Tibial artery (tissue), 4 donors: ENCODE measurements around the gene GRPEL1.

Experiments used
- DNase-seq, 2 donors: peaks; one replicate each; pipeline ENCODE4 v3.0.0-alpha.2; 2019
- H3K27ac ChIP-seq, 2 donors: fragments of 200-600 bp; sonication (generic) in 1 of 2; 1 replicate in 1 of 2; 2 replicates in 1 of 2; pipeline ENCODE4 v1.5.1; 2018 to 2019; ENCODE audit warnings: mild to moderate bottlenecking in 1 of 2
- H3K27me3 ChIP-seq, 2 donors: fragments of 200-600 bp; sonication (generic) in 1 of 2; one replicate each; pipeline versions ENCODE4 v1.5.1 to v1.6.0; 2016 to 2019
- H3K36me3 ChIP-seq, 3 donors: fragments of 200-600 bp; sonication (generic) in 2 of 3; one replicate each; pipeline ENCODE4 v1.5.1; 2016 to 2019; ENCODE audit warnings: mild to moderate bottlenecking in 2 of 3
- H3K4me1 ChIP-seq, 4 donors: fragments of 200-600 bp; sonication (generic) in 2 of 4; 1 replicate in 3 of 4; 2 replicates in 1 of 4; pipeline ENCODE4 v1.5.1; 2016 to 2019
- H3K4me3 ChIP-seq, 2 donors: fragments of 200-600 bp; sonication (generic) in 1 of 2; 1 replicate in 1 of 2; 2 replicates in 1 of 2; pipeline ENCODE4 v1.5.1; 2018 to 2019; ENCODE audit warnings: mild to moderate bottlenecking in 2 of 2
- H3K9me3 ChIP-seq, 3 donors: fragments of 200-600 bp; sonication (generic) in 1 of 3; one replicate each; pipeline ENCODE4 v1.5.1; 2016 to 2019
- CTCF ChIP-seq, 2 experiments: fragments of 200-600 bp in 1 of 2; fragments of 450-650 bp in 1 of 2; IDR thresholded peaks; one replicate each; pipeline ENCODE4 v1.5.1; 2017 to 2019; ENCODE audit warnings: antibody characterized with exemption in 2 of 2, mild to moderate bottlenecking in 1 of 2, moderate library complexity in 1 of 2
- intact Hi-C: fragments of 100-400 bp; cut with DNase I; formaldehyde crosslinking; loops from one replicate; pipeline ENCODE4 v1.15.0; 2023; ENCODE audit warnings: low total_unique reads

The GRPEL1 gene

GRCh38 chr4:7029212-7029611 is 38.7 kb downstream of the GRPEL1 start:
- no peak overlapping the region for H3K27ac ChIP-seq
- no peak for DNase-seq

GRCh38 chr4:7027913-7028312 is 40.0 kb downstream of the GRPEL1 start:
- Histone ChIP-seq H3K9me3 (no peaks in the 10 kb centered on the region), H3K4me1 (no peaks in the 10 kb centered on the region), H3K27me3 (no peaks in the 10 kb centered on the region), H3K36me3 (peaks cover 37 to 94% (median 60%) of the 10 kb centered on the region in 3 donors), H3K27ac (no peak overlapping the region), H3K4me3 (no peak overlapping the region)
- intact Hi-C loops, result no loop called here
- TF ChIP-seq CTCF (IDR thresholded peaks at IDR 0.05), result no peak
- DNase-seq, result no peak

More at GRCh38 chr4:7029212-7029611, 38.7 kb downstream of the GRPEL1 start:
- no peaks in the 10 kb centered on the region for H3K4me1 ChIP-seq
- no peak overlapping the region for H3K4me3 ChIP-seq
- H3K27me3 ChIP-seq, result no peaks in the 10 kb centered on the region
- H3K9me3 ChIP-seq, result no peaks in the 10 kb centered on the region
- H3K36me3 ChIP-seq, result peaks cover 29 to 84% (median 52%) of the 10 kb centered on the region in 3 donors
- intact Hi-C loops, result no loop called here
- no peak for TF ChIP-seq CTCF (IDR thresholded peaks at IDR 0.05)

GRCh38 chr4:7027284-7027683 is 40.6 kb downstream of the GRPEL1 start:
- no peak for DNase-seq
- Histone ChIP-seq H3K4me3 (no peak overlapping the region), H3K27ac (no peak overlapping the region), H3K36me3 (peaks cover 37 to 94% (median 59%) of the 10 kb centered on the region in 3 donors), H3K27me3 (no peaks in the 10 kb centered on the region), H3K9me3 (no peaks in the 10 kb centered on the region), H3K4me1 (no peaks in the 10 kb centered on the region)
- TF ChIP-seq CTCF (IDR thresholded peaks at IDR 0.05), result no peak
- intact Hi-C loops, result no loop called here

GRCh38 chr4:7026107-7026506 is 41.8 kb downstream of the GRPEL1 start:
- Histone ChIP-seq H3K27me3 (no peaks in the 10 kb centered on the region), H3K27ac (no peak overlapping the region), H3K4me1 (no peaks in the 10 kb centered on the region), H3K36me3 (peaks cover 27 to 93% (median 59%) of the 10 kb centered on the region in 3 donors), H3K4me3 (no peak overlapping the region), H3K9me3 (no peaks in the 10 kb centered on the region)
- no peak for TF ChIP-seq CTCF (IDR thresholded peaks at IDR 0.05)
- no peak for DNase-seq
- intact Hi-C loops, result no loop called here

- DNase-seq, result no peak
- peaks cover 17 to 93% (median 54%) of the 10 kb centered on the region in 3 donors for H3K36me3 ChIP-seq
- intact Hi-C loops, result no loop called here
- no peak overlapping the region for H3K27ac ChIP-seq
- no peak for TF ChIP-seq CTCF (IDR thresholded peaks at IDR 0.05)
- no peaks in the 10 kb centered on the region for H3K4me1 ChIP-seq
- H3K9me3 ChIP-seq, result no peaks in the 10 kb centered on the region
- no peak overlapping the region for H3K4me3 ChIP-seq
- no peaks in the 10 kb centered on the region for H3K27me3 ChIP-seq
Measured at GRCh38 chr4:7025040-7025602, 42.7 kb downstream of the GRPEL1 start.
